Measurements from ENCODE around the gene GYS1. TPM values are rescaled to one million over a fixed set of nuclear protein-coding genes. Genes with fewer than 3 reads are reported as not detected.

Gene GYS1
- total RNA-seq, 2 experiments from 2014 or later = 42.2 to 47.6 TPM

- H3K27ac Mint-ChIP-seq = peak overlapping the region; percentile 54
- peaks cover 31% of the 10 kb centered on the region for H3K36me3 Mint-ChIP-seq
- no peak for DNase-seq
- H3K4me1 Mint-ChIP-seq (ENCODE audit: low read depth) = peaks cover 52% of the 10 kb centered on the region
- no peaks in the 10 kb centered on the region for H3K27me3 Mint-ChIP-seq
- H3K4me3 Mint-ChIP-seq = peak overlapping the region; percentile 26
- ChIA-PET CTCF (interaction anchor here (1.3 to 1.4 kb wide), 3 partner anchors 9 to 32 kb away, joined by 3 to 7 read pairs (median 4); partner anchors contain the start of genes GYS1 and RUVBL2), POLR2A (no interaction called here)
- H3K9me3 Mint-ChIP-seq = no peaks in the 10 kb centered on the region
- intact Hi-C loops (cut with micrococcal nuclease) = no loop called here
These were observed 32.0 kb downstream of the GYS1 start for GRCh38 chr19:48961051-48961649.

- POLR2A ChIA-PET = interaction anchor here (0.6 to 1.2 kb wide), 3 partner anchors 27 to 171 kb away, joined by 3 read pairs; no protein-coding TSS in a partner anchor
- Mint-ChIP-seq H3K4me3 (no peak overlapping the region), H3K4me1 (ENCODE audit: low read depth) (peaks cover 56% of the 10 kb centered on the region), H3K27ac (no peak overlapping the region), H3K27me3 (no peaks in the 10 kb centered on the region), H3K36me3 (peaks cover 32% of the 10 kb centered on the region), H3K9me3 (no peaks in the 10 kb centered on the region)
- no peak for DNase-seq
- CTCF ChIA-PET = interaction anchor here (1.3 kb wide), 1 partner anchor 11 kb away, joined by 3 read pairs; no protein-coding TSS in a partner anchor
- intact Hi-C loops (cut with micrococcal nuclease) = no loop called here
These were observed 33.5 kb downstream of the GYS1 start for GRCh38 chr19:48959341-48960239.

- POLR2A ChIA-PET = no interaction called here
- intact Hi-C loops (cut with micrococcal nuclease) = no loop called here
- Mint-ChIP-seq H3K9me3 (no peaks in the 10 kb centered on the region), H3K4me1 (ENCODE audit: low read depth) (peaks cover 44% of the 10 kb centered on the region), H3K27me3 (no peaks in the 10 kb centered on the region), H3K36me3 (peaks cover 34% of the 10 kb centered on the region), H3K27ac (no peak overlapping the region), H3K4me3 (no peak overlapping the region)
- CTCF ChIA-PET = interaction anchor here (1.2 kb wide), 1 partner anchor 13 kb away, joined by 4 read pairs; no protein-coding TSS in a partner anchor
- no peak for DNase-seq
These were observed 35.1 kb downstream of the GYS1 start for GRCh38 chr19:48958006-48958405.

GRCh38 chr19:48955308-48955958 lies 37.7 kb downstream of the GYS1 start:
- peak overlapping the region; percentile 89 for H3K27ac Mint-ChIP-seq
- H3K4me3 Mint-ChIP-seq = peak overlapping the region; percentile 82
- H3K36me3 Mint-ChIP-seq = peaks cover 28% of the 10 kb centered on the region
- no peaks in the 10 kb centered on the region for H3K27me3 Mint-ChIP-seq
- H3K9me3 Mint-ChIP-seq = no peaks in the 10 kb centered on the region
- intact Hi-C loops (cut with micrococcal nuclease) = no loop called here
- DNase-seq = no peak
- POLR2A ChIA-PET = interaction anchor here (0.7 to 1.6 kb wide), 4 partner anchors 10 to 83 kb away, joined by 3 to 6 read pairs (median 4); partner anchors contain the start of genes FTL and PPP1R15A
- H3K4me1 Mint-ChIP-seq (ENCODE audit: low read depth) = peaks cover 27% of the 10 kb centered on the region
- CTCF ChIA-PET = interaction anchor here (1.4 to 3.1 kb wide), 3 partner anchors 16 to 310 kb away, joined by 3 to 25 read pairs (median 6); partner anchors contain the start of genes CA11 and NUCB1

GRCh38 chr19:48954595-48955307 lies 38.4 kb downstream of the GYS1 start, which contains the start of gene BAX:
Gene BAX, plus strand, starts transcription at chr19:48954875. Its CDS starts 54 bp downstream, at chr19:48954929.
- H3K4me3 Mint-ChIP-seq = peak within 1 kb of the TSS; percentile 82
- peaks cover 27% of the 10 kb centered on the region for H3K4me1 Mint-ChIP-seq (ENCODE audit: low read depth)
- CTCF ChIA-PET = interaction anchor here (0.6 to 3.1 kb wide), 8 partner anchors 11 to 309 kb away, joined by 3 to 25 read pairs (median 5); partner anchors contain the start of genes CA11, FTL, GYS1 and NUCB1

GRCh38 chr19:48953990-48954594 lies 39.0 kb downstream of the GYS1 start:
- DNase-seq = no peak
- no peaks in the 10 kb centered on the region for H3K9me3 Mint-ChIP-seq
- H3K27me3 Mint-ChIP-seq = no peaks in the 10 kb centered on the region
- H3K27ac Mint-ChIP-seq = peak overlapping the region; percentile 89
- CTCF ChIA-PET = interaction anchor here (0.6 to 3.1 kb wide), 8 partner anchors 12 to 308 kb away, joined by 3 to 25 read pairs (median 5); partner anchors contain the start of genes CA11, FTL, GYS1 and NUCB1
- POLR2A ChIA-PET = interaction anchor here (0.6 to 1.6 kb wide), 6 partner anchors 10 to 1742 kb away, joined by 3 to 6 read pairs (median 3); partner anchors contain the start of genes FTL and RUVBL2
- H3K4me1 Mint-ChIP-seq (ENCODE audit: low read depth) = peaks cover 27% of the 10 kb centered on the region
- H3K36me3 Mint-ChIP-seq = peaks cover 28% of the 10 kb centered on the region
- H3K4me3 Mint-ChIP-seq = peak overlapping the region; percentile 82
- intact Hi-C loops (cut with micrococcal nuclease) = no loop called here

More at GRCh38 chr19:48954595-48955307, 38.4 kb downstream of the GYS1 start, which contains the start of gene BAX:
- intact Hi-C loops (cut with micrococcal nuclease) = no loop called here
- H3K27ac Mint-ChIP-seq = peak within 1 kb of the TSS; percentile 89
- H3K27me3 Mint-ChIP-seq = no peaks in the 10 kb centered on the region
- POLR2A ChIA-PET = interaction anchor here (0.6 to 1.6 kb wide), 8 partner anchors 9 to 1743 kb away, joined by 3 to 6 read pairs (median 3); partner anchors contain the start of genes FTL, PPP1R15A and RUVBL2
- H3K36me3 Mint-ChIP-seq = peaks cover 28% of the 10 kb centered on the region
- H3K9me3 Mint-ChIP-seq = no peaks in the 10 kb centered on the region
- DNase-seq = peak; percentile 98

GRCh38 chr19:48953141-48953540 lies 40.0 kb downstream of the GYS1 start:
- Mint-ChIP-seq H3K27me3 (no peaks in the 10 kb centered on the region), H3K27ac (no peak overlapping the region), H3K4me1 (ENCODE audit: low read depth) (peaks cover 25% of the 10 kb centered on the region), H3K4me3 (no peak overlapping the region), H3K9me3 (peaks cover 1% of the 10 kb centered on the region), H3K36me3 (peaks cover 26% of the 10 kb centered on the region)
- DNase-seq = no peak
- intact Hi-C loops (cut with micrococcal nuclease) = no loop called here
- ChIA-PET POLR2A (no interaction called here), CTCF (interaction anchor here (0.6 to 3.1 kb wide), 2 partner anchors 19 to 144 kb away, joined by 3 to 25 read pairs; no protein-coding TSS in a partner anchor)

GRCh38 chr19:48950830-48951519 lies 42.1 kb downstream of the GYS1 start:
- no peak for DNase-seq
- intact Hi-C loops (cut with micrococcal nuclease) = no loop called here
- ChIA-PET CTCF (interaction anchor here (1.1 kb wide), 1 partner anchor 109 kb away, joined by 6 read pairs; no protein-coding TSS in a partner anchor), POLR2A (no interaction called here)
- Mint-ChIP-seq H3K36me3 (peaks cover 12% of the 10 kb centered on the region), H3K4me1 (ENCODE audit: low read depth) (peaks cover 11% of the 10 kb centered on the region), H3K27ac (no peak overlapping the region), H3K27me3 (no peaks in the 10 kb centered on the region), H3K9me3 (peaks cover 5% of the 10 kb centered on the region), H3K4me3 (no peak overlapping the region)

GRCh38 chr19:48950159-48950558 lies 43.0 kb downstream of the GYS1 start:
- Mint-ChIP-seq H3K27me3 (no peaks in the 10 kb centered on the region), H3K9me3 (peaks cover 5% of the 10 kb centered on the region), H3K4me1 (ENCODE audit: low read depth) (peaks cover 3% of the 10 kb centered on the region), H3K27ac (no peak overlapping the region), H3K4me3 (no peak overlapping the region), H3K36me3 (peaks cover 4% of the 10 kb centered on the region)
- ChIA-PET POLR2A (no interaction called here), CTCF (interaction anchor here (1.8 kb wide), 1 partner anchor 20 kb away, joined by 5 read pairs; no protein-coding TSS in a partner anchor)
- DNase-seq = no peak
- intact Hi-C loops (cut with micrococcal nuclease) = no loop called here

GRCh38 chr19:48947258-48947542 lies 45.9 kb downstream of the GYS1 start:
- Mint-ChIP-seq H3K9me3 (peaks cover 5% of the 10 kb centered on the region), H3K4me3 (no peak overlapping the region), H3K27me3 (no peaks in the 10 kb centered on the region), H3K27ac (no peak overlapping the region), H3K4me1 (ENCODE audit: low read depth) (no peaks in the 10 kb centered on the region), H3K36me3 (peaks cover 1% of the 10 kb centered on the region)
- no peak for DNase-seq
- intact Hi-C loops (cut with micrococcal nuclease) = no loop called here
- CTCF ChIA-PET = no interaction called here
- POLR2A ChIA-PET = no interaction called here
